Measurements from ENCODE around the gene CDC42EP2. TPM values are rescaled to one million over a fixed set of nuclear protein-coding genes. Genes with fewer than 3 reads are reported as not detected.

Gene CDC42EP2
- total RNA-seq, 1 experiment from 2014 or later: 11.9 TPM

DNA sequence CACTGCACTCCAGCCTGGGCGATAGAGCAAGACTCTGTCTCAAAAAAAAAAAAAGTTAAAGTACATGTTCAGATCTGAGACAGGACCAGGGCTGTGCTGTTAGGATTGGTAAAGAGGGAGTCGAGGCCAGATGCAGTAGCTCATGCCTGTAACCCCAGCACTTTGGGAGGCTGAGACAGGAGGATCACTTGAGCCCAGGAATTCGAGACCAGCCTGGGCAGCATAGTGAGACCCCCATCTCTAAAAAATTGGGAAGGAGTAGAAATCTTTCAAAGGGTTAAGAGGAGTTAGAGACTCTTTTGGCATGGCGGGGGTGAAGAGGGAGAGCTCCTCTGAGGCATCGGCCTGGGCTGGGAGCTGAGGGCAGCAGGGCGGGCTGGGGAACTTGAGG, 56.0 kb downstream of the CDC42EP2 start:
- H2AFZ ChIP-seq (ENCODE audit: low read length): no peak overlapping the region
- H3K4me1 Mint-ChIP-seq: peaks cover 0 to 5% of the 10 kb centered on the region in 2 experiments; a peak in 2 of 4 replicates
- no peaks in the 10 kb centered on the region for H3K79me2 ChIP-seq (ENCODE audit: insufficient read depth, low read length)
- whole genome bisulfite sequencing (ENCODE audit: extremely low coverage, insufficient read length, low lambda C conversion rate): no CpG with 5 or more reads among the region's 6 CpGs
- no peak overlapping the region for H3K9ac ChIP-seq (ENCODE audit: extremely low read depth, insufficient read length, low read length)
- H3K56ac ChIP-seq (ENCODE audit: insufficient read length, low read depth, low read length): no peak overlapping the region
- H3K4ac ChIP-seq (ENCODE audit: low read depth, low read length): no peak overlapping the region
- no peak for DNase-seq
- H3K4me3 Mint-ChIP-seq: no peak overlapping the region
- H3K79me1 ChIP-seq (ENCODE audit: insufficient read depth, low read depth, low read length, poor library complexity, severe bottlenecking): no peaks in the 10 kb centered on the region
- H4K20me1 ChIP-seq (ENCODE audit: control insufficient read depth, insufficient read depth, insufficient read length): no peaks in the 10 kb centered on the region
- no peak overlapping the region for H2BK12ac ChIP-seq (ENCODE audit: insufficient read length, low read depth, low read length)
- TF ChIP-seq, protein P1, sequence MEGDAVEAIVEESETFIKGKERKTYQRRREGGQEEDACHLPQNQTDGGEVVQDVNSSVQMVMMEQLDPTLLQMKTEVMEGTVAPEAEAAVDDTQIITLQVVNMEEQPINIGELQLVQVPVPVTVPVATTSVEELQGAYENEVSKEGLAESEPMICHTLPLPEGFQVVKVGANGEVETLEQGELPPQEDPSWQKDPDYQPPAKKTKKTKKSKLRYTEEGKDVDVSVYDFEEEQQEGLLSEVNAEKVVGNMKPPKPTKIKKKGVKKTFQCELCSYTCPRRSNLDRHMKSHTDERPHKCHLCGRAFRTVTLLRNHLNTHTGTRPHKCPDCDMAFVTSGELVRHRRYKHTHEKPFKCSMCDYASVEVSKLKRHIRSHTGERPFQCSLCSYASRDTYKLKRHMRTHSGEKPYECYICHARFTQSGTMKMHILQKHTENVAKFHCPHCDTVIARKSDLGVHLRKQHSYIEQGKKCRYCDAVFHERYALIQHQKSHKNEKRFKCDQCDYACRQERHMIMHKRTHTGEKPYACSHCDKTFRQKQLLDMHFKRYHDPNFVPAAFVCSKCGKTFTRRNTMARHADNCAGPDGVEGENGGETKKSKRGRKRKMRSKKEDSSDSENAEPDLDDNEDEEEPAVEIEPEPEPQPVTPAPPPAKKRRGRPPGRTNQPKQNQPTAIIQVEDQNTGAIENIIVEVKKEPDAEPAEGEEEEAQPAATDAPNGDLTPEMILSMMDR (conservative IDR thresholded peaks at IDR 0.05): no peak
- H2BK15ac ChIP-seq (ENCODE audit: low read depth, low read length): no peak overlapping the region
- no peak overlapping the region for H2BK5ac ChIP-seq (ENCODE audit: insufficient read length, low read length)
- no peak overlapping the region for H2BK20ac ChIP-seq (ENCODE audit: low read depth, low read length, poor library complexity, severe bottlenecking)
- H2AK5ac ChIP-seq (ENCODE audit: insufficient read length, low read length): no peak overlapping the region
- no peaks in the 10 kb centered on the region for H3K9me3 ChIP-seq (ENCODE audit: control insufficient read depth, low read depth, low read length)
- no peaks in the 10 kb centered on the region for H3K9me3 Mint-ChIP-seq
- H3K27me3 ChIP-seq (ENCODE audit: insufficient read depth, low read length): no peaks in the 10 kb centered on the region
- no peak overlapping the region for H4K5ac ChIP-seq (ENCODE audit: insufficient read length, low read depth, low read length)
- peaks cover 33% of the 10 kb centered on the region for H3K27me3 Mint-ChIP-seq (ENCODE audit: low read depth)
- no peaks in the 10 kb centered on the region for H3K23me2 ChIP-seq (ENCODE audit: insufficient read length, low read depth, low read length, poor library complexity, severe bottlenecking)
- no peak overlapping the region for H3T11ph ChIP-seq (ENCODE audit: low read length)
- no peak overlapping the region for H3K23ac ChIP-seq (ENCODE audit: insufficient read length, low read depth, low read length)
- no peak overlapping the region for H3K27ac Mint-ChIP-seq
- H2BK120ac ChIP-seq (ENCODE audit: low read depth, low read length, poor library complexity, severe bottlenecking): no peak overlapping the region
- no peak overlapping the region for H3K18ac ChIP-seq (ENCODE audit: insufficient read length, low read depth, low read length)
- H4K8ac ChIP-seq (replicated peaks; ENCODE audit: insufficient read length, low read depth, low read length): no peak overlapping the region
- no peak overlapping the region for H3K4me2 ChIP-seq (ENCODE audit: insufficient read depth, insufficient read length, low read length)
- H3K36me3 Mint-ChIP-seq (ENCODE audit: insufficient read depth in 1 of 3, low read depth in 3 of 3): no peaks in the 10 kb centered on the region
- H4K91ac ChIP-seq (ENCODE audit: insufficient read length, low read depth, low read length): no peak overlapping the region
- H3K14ac ChIP-seq (ENCODE audit: insufficient read depth, low read length): no peak overlapping the region
- H3K4me1 ChIP-seq (ENCODE audit: insufficient read depth, low read length): no peaks in the 10 kb centered on the region
- no peak overlapping the region for H3K27ac ChIP-seq (ENCODE audit: insufficient read length, low read depth, low read length)

Other genes starting within 250 kb of the CDC42EP2 start
- 93.9 and 94.8 TPM in 2 replicates for gene CDCA5, start 230.8 kb upstream of the CDC42EP2 start, total RNA-seq (2021)
- gene ZFPL1, start 230.6 kb upstream of the CDC42EP2 start, total RNA-seq (2021): 24.2 and 26.7 TPM in 2 replicates
- 94.7 and 98.5 TPM in 2 replicates for gene VPS51, start 218.7 kb upstream of the CDC42EP2 start, total RNA-seq (2021)
- gene TM7SF2, start 203.0 kb upstream of the CDC42EP2 start, total RNA-seq (2021): 74.8 and 76.1 TPM in 2 replicates
- gene ZNHIT2, start 197.2 kb upstream of the CDC42EP2 start, total RNA-seq (2021): 18.3 and 19.0 TPM in 2 replicates
- gene FAU, start 192.7 kb upstream of the CDC42EP2 start, total RNA-seq (2021): 898 and 954 TPM in 2 replicates
- 66.7 and 73.4 TPM in 2 replicates for gene MRPL49, start 192.5 kb upstream of the CDC42EP2 start, total RNA-seq (2021)
- 31.3 and 31.6 TPM in 2 replicates for gene SYVN1, start 180.3 kb upstream of the CDC42EP2 start, total RNA-seq (2021)
- 0.44 and 0.61 TPM in 2 replicates for gene SPDYC, start 144.6 kb upstream of the CDC42EP2 start, total RNA-seq (2021)
- 175 and 178 TPM in 2 replicates for gene CAPN1, start 132.9 kb upstream of the CDC42EP2 start, total RNA-seq (2021)
- 37.7 and 41.5 TPM in 2 replicates for gene POLA2, start 52.9 kb upstream of the CDC42EP2 start, total RNA-seq (2021)
- 75.3 and 81.4 TPM in 2 replicates for gene DPF2, start 19.0 kb downstream of the CDC42EP2 start, total RNA-seq (2021)
- 0.66 and 1.2 TPM in 2 replicates for gene TIGD3, start 39.9 kb downstream of the CDC42EP2 start, total RNA-seq (2021)
- 1.1 and 1.6 TPM in 2 replicates for gene SLC25A45, start 67.8 kb downstream of the CDC42EP2 start, total RNA-seq (2021)
- 19.0 and 22.7 TPM in 2 replicates for gene FRMD8, start 71.8 kb downstream of the CDC42EP2 start, total RNA-seq (2021)
- gene NEAT1, start 107.9 kb downstream of the CDC42EP2 start, total RNA-seq (2021): 11.1 and 12.7 TPM in 2 replicates
- 1,700 and 1,934 TPM in 2 replicates for gene MALAT1, start 184.2 kb downstream of the CDC42EP2 start, total RNA-seq (2021)
- 54.7 and 56.0 TPM in 2 replicates for gene SCYL1, start 210.2 kb downstream of the CDC42EP2 start, total RNA-seq (2021)
- 10.6 and 12.1 TPM in 2 replicates for gene LTBP3, start 243.5 kb downstream of the CDC42EP2 start, total RNA-seq (2021)

Measured in H9 (cell line).